ENCODE results near the gene GLMN.

The GLMN gene, protein sequence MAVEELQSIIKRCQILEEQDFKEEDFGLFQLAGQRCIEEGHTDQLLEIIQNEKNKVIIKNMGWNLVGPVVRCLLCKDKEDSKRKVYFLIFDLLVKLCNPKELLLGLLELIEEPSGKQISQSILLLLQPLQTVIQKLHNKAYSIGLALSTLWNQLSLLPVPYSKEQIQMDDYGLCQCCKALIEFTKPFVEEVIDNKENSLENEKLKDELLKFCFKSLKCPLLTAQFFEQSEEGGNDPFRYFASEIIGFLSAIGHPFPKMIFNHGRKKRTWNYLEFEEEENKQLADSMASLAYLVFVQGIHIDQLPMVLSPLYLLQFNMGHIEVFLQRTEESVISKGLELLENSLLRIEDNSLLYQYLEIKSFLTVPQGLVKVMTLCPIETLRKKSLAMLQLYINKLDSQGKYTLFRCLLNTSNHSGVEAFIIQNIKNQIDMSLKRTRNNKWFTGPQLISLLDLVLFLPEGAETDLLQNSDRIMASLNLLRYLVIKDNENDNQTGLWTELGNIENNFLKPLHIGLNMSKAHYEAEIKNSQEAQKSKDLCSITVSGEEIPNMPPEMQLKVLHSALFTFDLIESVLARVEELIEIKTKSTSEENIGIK

DNA sequence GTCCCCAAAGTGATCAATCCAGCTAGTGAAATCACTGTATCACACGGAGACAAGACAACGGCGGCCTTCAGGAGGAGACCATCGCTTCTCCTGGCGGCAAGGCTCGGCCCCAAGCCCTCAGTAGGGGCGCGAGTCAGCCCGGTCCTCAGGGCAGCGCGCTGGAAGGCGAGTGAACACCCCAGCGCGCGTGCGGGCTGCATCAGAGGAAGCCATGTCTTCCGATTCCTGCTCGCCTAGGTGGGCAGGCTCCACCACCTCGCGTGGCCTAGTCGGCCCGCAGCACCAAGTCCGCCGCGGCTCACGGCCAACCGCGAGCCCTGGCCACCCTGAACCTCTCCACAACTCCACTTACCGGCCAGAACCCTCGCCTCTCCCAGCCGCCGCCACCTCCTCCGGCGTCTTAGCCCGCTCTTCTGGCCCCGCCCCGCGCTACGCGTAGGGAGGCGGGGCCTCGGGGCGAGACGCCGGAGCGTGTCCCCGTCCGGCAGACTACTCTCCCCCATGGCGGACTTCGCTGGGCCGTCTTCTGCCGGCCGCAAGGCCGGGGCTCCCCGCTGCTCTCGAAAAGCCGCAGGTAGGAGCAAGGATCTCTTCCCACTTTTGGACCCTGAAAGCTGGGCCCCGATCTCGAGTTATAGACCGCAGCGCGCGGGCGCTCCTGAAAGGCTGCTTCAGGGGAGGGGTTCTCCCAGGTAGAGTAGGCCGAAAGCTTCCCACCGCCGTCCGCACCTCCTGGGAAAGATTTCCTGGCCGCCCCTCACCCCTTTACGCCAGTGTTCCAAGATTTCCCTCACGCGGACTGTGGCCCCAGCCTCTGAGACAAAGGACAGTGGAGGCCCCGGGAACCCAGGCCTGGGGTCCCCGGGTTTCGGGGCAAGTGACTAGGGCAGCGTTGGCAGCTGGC is at the start of gene GLMN, which contains the start of gene RPAP2:
TSS of gene GLMN (minus strand) at position 415 of the 904 bp plus-strand sequence. CDS start 988 bp downstream, outside the sequence.
TSS of gene RPAP2 (plus strand) at position 487 of the 904 bp plus-strand sequence. CDS start at position 502, 15 bp downstream.
- peak; percentile 85 to 89 for DNase-seq (ENCODE audit: low read depth in 2 of 2)
- H3K4me3 ChIP-seq (replicated peaks in 1 of 2; ENCODE audit: low read depth in 2 of 2, low read length in 2 of 2), result peak within 1 kb of the TSS; percentile 90 to 92
- TF ChIP-seq, protein P1, sequence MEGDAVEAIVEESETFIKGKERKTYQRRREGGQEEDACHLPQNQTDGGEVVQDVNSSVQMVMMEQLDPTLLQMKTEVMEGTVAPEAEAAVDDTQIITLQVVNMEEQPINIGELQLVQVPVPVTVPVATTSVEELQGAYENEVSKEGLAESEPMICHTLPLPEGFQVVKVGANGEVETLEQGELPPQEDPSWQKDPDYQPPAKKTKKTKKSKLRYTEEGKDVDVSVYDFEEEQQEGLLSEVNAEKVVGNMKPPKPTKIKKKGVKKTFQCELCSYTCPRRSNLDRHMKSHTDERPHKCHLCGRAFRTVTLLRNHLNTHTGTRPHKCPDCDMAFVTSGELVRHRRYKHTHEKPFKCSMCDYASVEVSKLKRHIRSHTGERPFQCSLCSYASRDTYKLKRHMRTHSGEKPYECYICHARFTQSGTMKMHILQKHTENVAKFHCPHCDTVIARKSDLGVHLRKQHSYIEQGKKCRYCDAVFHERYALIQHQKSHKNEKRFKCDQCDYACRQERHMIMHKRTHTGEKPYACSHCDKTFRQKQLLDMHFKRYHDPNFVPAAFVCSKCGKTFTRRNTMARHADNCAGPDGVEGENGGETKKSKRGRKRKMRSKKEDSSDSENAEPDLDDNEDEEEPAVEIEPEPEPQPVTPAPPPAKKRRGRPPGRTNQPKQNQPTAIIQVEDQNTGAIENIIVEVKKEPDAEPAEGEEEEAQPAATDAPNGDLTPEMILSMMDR (IDR thresholded peaks at IDR 0.05; ENCODE audit: low read depth, low read length), result no peak

- no peak overlapping the region for H3K4me3 ChIP-seq (replicated peaks in 1 of 2; ENCODE audit: low read depth in 2 of 2, low read length in 2 of 2)
- DNase-seq (ENCODE audit: low read depth in 2 of 2), result no peak
- TF ChIP-seq, protein P1 (IDR thresholded peaks at IDR 0.05; ENCODE audit: low read depth, low read length), result no peak
Measured at GRCh38 chr1:92346866-92347640, 48.3 kb upstream of the GLMN start.

- peak in 1 of 2 donors; percentile 26 for DNase-seq (ENCODE audit: low read depth in 2 of 2)
- TF ChIP-seq, protein P1 (IDR thresholded peaks at IDR 0.05; ENCODE audit: low read depth, low read length), result no peak
- H3K4me3 ChIP-seq (replicated peaks in 1 of 2; ENCODE audit: low read depth in 2 of 2, low read length in 2 of 2), result no peak overlapping the region
Measured at GRCh38 chr1:92343061-92343460, 44.3 kb upstream of the GLMN start.

GRCh38 chr1:92342401-92342800 is 43.6 kb upstream of the GLMN start:
- TF ChIP-seq, protein P1 (IDR thresholded peaks at IDR 0.05; ENCODE audit: low read depth, low read length), result no peak

GRCh38 chr1:92340154-92340553 is 41.4 kb upstream of the GLMN start:
- TF ChIP-seq, protein P1 (IDR thresholded peaks at IDR 0.05; ENCODE audit: low read depth, low read length), result no peak
- DNase-seq (ENCODE audit: low read depth in 2 of 2), result no peak
- no peak overlapping the region for H3K4me3 ChIP-seq (replicated peaks in 1 of 2; ENCODE audit: low read depth in 2 of 2, low read length in 2 of 2)

More at GRCh38 chr1:92342401-92342800, 43.6 kb upstream of the GLMN start:
- H3K4me3 ChIP-seq (replicated peaks in 1 of 2; ENCODE audit: low read depth in 2 of 2, low read length in 2 of 2), result no peak overlapping the region
- DNase-seq (ENCODE audit: low read depth in 2 of 2), result no peak

GRCh38 chr1:92333668-92334067 is 34.9 kb upstream of the GLMN start:
- no peak overlapping the region for H3K4me3 ChIP-seq (replicated peaks in 1 of 2; ENCODE audit: low read depth in 2 of 2, low read length in 2 of 2)
- TF ChIP-seq, protein P1 (IDR thresholded peaks at IDR 0.05; ENCODE audit: low read depth, low read length), result no peak
- no peak for DNase-seq (ENCODE audit: low read depth in 2 of 2)

Data from cardiac fibroblast (primary cell).